ENCODE measurements around the gene DNAJB4. TPM values are rescaled to one million over a fixed set of nuclear protein-coding genes. Genes with fewer than 3 reads are reported as not detected.

DNAJB4 gene
- total and polyA plus RNA-seq, 2 of the 8 experiments (the other 6 are each of a cell fraction or from before 2014, with no cell fraction given) = 6.6 to 21.8 TPM

- no peak for FAIRE-seq
- no peak overlapping the region for H2BK15ac ChIP-seq (ENCODE audit: low read length)
- H3K23ac ChIP-seq (ENCODE audit: insufficient read length) = no peak overlapping the region
- no peak overlapping the region for H2BK20ac ChIP-seq (ENCODE audit: low read length)
- no peak overlapping the region for H2AFZ ChIP-seq (ENCODE audit: low read length)
- peaks cover 3 to 10% of the 10 kb centered on the region in 2 experiments for H4K20me1 ChIP-seq (replicated peaks in 1 of 2; ENCODE audit: control insufficient read depth in 1 of 2, insufficient read depth in 2 of 2, low read length in 2 of 2)
- H3K4me1 ChIP-seq (replicated peaks in 1 of 4; ENCODE audit: control insufficient read depth in 3 of 4, insufficient read depth in 4 of 4, low read length in 3 of 4) = peaks cover 0 to 6% (median 0%) of the 10 kb centered on the region in 4 experiments; a peak in 1 of 7 replicates
- peaks cover 4 to 89% of the 10 kb centered on the region in 2 experiments for H3K79me2 ChIP-seq (ENCODE audit: control insufficient read depth in 1 of 2, insufficient read depth in 2 of 2, low read length in 2 of 2)
- no peak overlapping the region for H3K4me2 ChIP-seq (ENCODE audit: insufficient read depth in 1 of 2, low read depth in 2 of 2, low read length in 2 of 2)
- H3K27ac ChIP-seq (ENCODE audit: low read depth, low read length) = no peak overlapping the region
- no peak overlapping the region for H3K4ac ChIP-seq (replicated peaks; ENCODE audit: insufficient read length, low read depth, low read length)
- peaks cover 0 to 5% (median 0%) of the 10 kb centered on the region in 4 experiments; a peak in 2 of 8 replicates for H3K36me3 ChIP-seq (ENCODE audit: control insufficient read depth in 2 of 4, insufficient read depth in 4 of 4, low read length in 3 of 4)
- H3K9me3 ChIP-seq (ENCODE audit: insufficient read depth in 2 of 2, low read depth in 1 of 2, low read length in 1 of 2) = no peaks in the 10 kb centered on the region
- H3K18ac ChIP-seq (ENCODE audit: extremely low read depth, low read length) = no peak overlapping the region
- H3K23me2 ChIP-seq (ENCODE audit: low read depth, low read length) = no peaks in the 10 kb centered on the region
- no peak overlapping the region for H3K56ac ChIP-seq (replicated peaks; ENCODE audit: insufficient read length, low read depth, low read length)
- ChIA-PET CTCF (ENCODE audit: partially characterized antibody) (interaction anchor here (1.1 to 2.1 kb wide), 3 partner anchors 9 to 127 kb away, joined by 3 to 11 read pairs (median 5); no protein-coding TSS in a partner anchor), POLR2A (ENCODE audit: partially characterized antibody) (interaction anchor here (1.2 to 7.5 kb wide), 5 partner anchors 8 to 18 kb away, joined by 3 to 40 read pairs (median 13); partner anchors contain the start of genes DNAJB4 and FUBP1)
- H3K9ac ChIP-seq (replicated peaks in 1 of 4; ENCODE audit: extremely low read depth in 1 of 4, low read depth in 3 of 4, low read length in 3 of 4) = no peak overlapping the region
- H3K27me3 ChIP-seq (replicated peaks in 1 of 4; ENCODE audit: control insufficient read depth in 3 of 4, extremely low read depth in 1 of 4, insufficient read depth in 3 of 4, low read length in 3 of 4) = no peaks in the 10 kb centered on the region
- TF ChIP-seq ATF2 (IDR thresholded peaks at IDR 0.05; ENCODE audit: low read length) = no peak
- peak; percentile 60 for TF ChIP-seq CEBPB (IDR thresholded peaks at IDR 0.05; ENCODE audit: low read depth, low read length)
- no peak overlapping the region for H2AK5ac ChIP-seq (ENCODE audit: low read depth, low read length)
- no peak overlapping the region for H3K4me3 ChIP-seq (ENCODE audit: extremely low read depth in 1 of 4, insufficient read depth in 2 of 4, low read depth in 3 of 4, low read length in 4 of 4)
- H2BK120ac ChIP-seq (replicated peaks; ENCODE audit: low read depth, low read length) = no peak overlapping the region
- H4K5ac ChIP-seq (ENCODE audit: insufficient read length, low read depth, low read length) = no peak overlapping the region
- no peak overlapping the region for H3K14ac ChIP-seq (ENCODE audit: insufficient read length)
- peaks cover 7% of the 10 kb centered on the region for H3K79me1 ChIP-seq (ENCODE audit: low read depth, low read length)
- H4K8ac ChIP-seq (ENCODE audit: extremely low read depth, insufficient read depth, low read length) = no peak overlapping the region
- H2BK5ac ChIP-seq (ENCODE audit: low read depth, low read length) = no peak overlapping the region
- no peak for DNase-seq (ENCODE audit: low read depth in 1 of 2, low spot score in 2 of 2)
- no peak overlapping the region for H4K91ac ChIP-seq (replicated peaks; ENCODE audit: insufficient read length, low read length)
- no peak overlapping the region for H2BK12ac ChIP-seq (ENCODE audit: low read depth, low read length)
Observed at GRCh38 chr1:77986810-77987209, 17.9 kb upstream of the DNAJB4 start.
